H54 (cell line): ENCODE measurements around the gene RRAD.

Experiments used
- DNase-seq: peaks from one replicate; pipeline ENCODE4 v3.0.0; 2011; ENCODE audit warnings: low spot score, mixed read lengths; ENCODE audit not compliant: insufficient read length
- FAIRE-seq: peaks from 3 replicates; lab custom pipeline; 2011; peaks lifted over from hg19 to GRCh38; lab: Jason Lieb, UNC
- POLR2A ChIP-seq: IDR thresholded peaks from 2 replicates; pipeline ENCODE4 v1.6.1; 2011; ENCODE audit warnings: low read depth, mild to moderate bottlenecking, low read length

RRAD gene

DNA sequence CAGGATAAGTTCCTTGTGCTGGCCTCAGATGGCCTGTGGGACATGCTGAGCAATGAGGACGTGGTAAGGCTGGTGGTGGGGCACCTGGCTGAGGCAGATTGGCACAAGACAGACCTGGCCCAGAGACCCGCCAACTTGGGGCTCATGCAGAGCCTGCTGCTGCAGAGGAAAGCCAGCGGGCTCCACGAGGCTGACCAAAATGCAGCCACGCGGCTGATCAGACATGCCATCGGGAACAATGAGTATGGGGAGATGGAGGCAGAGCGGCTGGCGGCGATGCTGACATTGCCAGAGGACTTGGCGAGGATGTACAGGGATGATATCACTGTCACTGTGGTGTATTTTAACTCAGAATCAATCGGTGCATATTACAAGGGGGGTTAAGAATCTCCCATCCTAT is 39.8 kb downstream of the RRAD start:
- no peak for FAIRE-seq
- no peak for TF ChIP-seq POLR2A

DNA sequence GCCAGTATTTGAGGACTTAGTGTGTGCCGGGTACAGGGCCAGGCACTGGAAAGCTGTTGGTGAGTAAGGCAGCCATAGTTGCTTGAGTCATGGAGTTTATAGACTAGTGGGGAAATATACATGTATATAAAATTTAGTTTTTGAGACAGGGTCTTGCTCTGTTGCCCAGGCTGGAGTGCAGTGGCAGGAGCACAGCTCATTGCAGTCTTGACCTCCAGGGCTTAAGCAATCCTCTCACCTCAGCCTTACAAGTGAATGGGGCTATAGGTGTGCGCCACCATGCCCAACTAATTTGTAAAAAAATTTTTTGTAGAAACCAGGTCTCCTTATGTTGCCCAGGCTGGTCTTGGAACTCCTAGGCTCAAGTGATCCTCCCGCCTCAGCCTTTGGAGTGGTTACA is 42.6 kb downstream of the RRAD start:
- FAIRE-seq (no peak), DNase-seq (no peak)
- TF ChIP-seq POLR2A = no peak

More for the DNA sequence above, 39.8 kb downstream of the RRAD start:
- DNase-seq = no peak

- FAIRE-seq (no peak), DNase-seq (no peak)
- TF ChIP-seq POLR2A = no peak
Measured at GRCh38 chr16:66881964-66882508, 43.3 kb downstream of the RRAD start.

GRCh38 chr16:66881560-66881959 is 43.8 kb downstream of the RRAD start:
- DNase-seq (no peak), FAIRE-seq (no peak)
- TF ChIP-seq POLR2A = no peak

GRCh38 chr16:66881014-66881417 is 44.3 kb downstream of the RRAD start:
- FAIRE-seq = no peak
- no peak for TF ChIP-seq POLR2A
- DNase-seq = no peak

- peak; percentile 60 for TF ChIP-seq POLR2A
- peak; percentile 43 for FAIRE-seq
- peak; percentile 95 for DNase-seq
Measured at GRCh38 chr16:66880288-66881013, 44.9 kb downstream of the RRAD start, which contains the start of gene PDP2. TSS of gene PDP2 (plus strand) at chr16:66880515. CDS start at chr16:66884285, 3,770 bp downstream.

DNA sequence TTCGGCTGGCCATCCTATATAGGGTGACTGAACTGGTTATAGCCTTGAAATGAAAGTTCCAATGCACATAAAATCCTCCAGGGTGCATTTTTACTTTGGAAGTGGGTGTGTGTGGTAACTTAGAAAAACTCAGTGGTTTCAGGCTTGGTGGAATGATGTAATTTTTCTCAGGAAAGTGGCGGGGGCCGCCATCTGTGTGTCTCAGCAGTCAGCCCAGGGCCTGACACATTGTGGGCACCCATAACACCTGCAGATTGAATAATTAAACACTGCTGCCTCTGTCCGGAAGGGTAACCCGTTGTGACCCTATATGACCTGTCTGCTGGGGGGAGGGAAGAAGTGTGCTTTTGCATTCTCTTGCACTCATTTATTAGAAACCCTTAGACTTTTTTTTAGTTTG is 47.3 kb downstream of the RRAD start:
- FAIRE-seq = no peak

GRCh38 chr16:66874079-66874775 is 51.1 kb downstream of the RRAD start:
- no peak for TF ChIP-seq POLR2A
- DNase-seq (no peak), FAIRE-seq (no peak)

More for the DNA sequence above, 47.3 kb downstream of the RRAD start:
- DNase-seq = no peak
- TF ChIP-seq POLR2A = no peak

DNA sequence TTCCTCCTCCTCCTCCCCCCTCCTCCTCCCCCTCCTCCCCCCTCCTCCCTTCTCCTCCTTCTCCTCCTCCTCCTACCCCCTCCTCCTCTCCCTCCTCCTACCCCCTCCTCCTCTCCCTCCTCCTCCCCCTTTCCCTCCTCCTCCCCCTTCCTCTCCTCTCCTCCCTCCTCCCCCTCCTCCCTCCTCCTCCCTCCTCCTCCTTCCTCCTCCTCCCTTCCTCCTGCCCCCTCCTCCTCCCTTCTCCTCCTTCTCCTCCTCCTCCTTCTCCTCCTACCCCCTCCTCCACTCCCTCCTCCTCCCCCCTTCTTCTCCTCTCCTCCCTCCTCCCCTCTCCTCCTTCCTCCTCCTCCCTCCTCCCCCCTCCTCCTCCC is 51.7 kb downstream of the RRAD start:
- DNase-seq (no peak), FAIRE-seq (no peak)
- no peak for TF ChIP-seq POLR2A

GRCh38 chr16:66872943-66873684 is 52.2 kb downstream of the RRAD start:
- peak; percentile 89 for FAIRE-seq
- peak; percentile 72 for DNase-seq
- TF ChIP-seq POLR2A = no peak

GRCh38 chr16:66872559-66872942 is 52.8 kb downstream of the RRAD start:
- FAIRE-seq = no peak
- no peak for DNase-seq
- TF ChIP-seq POLR2A = no peak

DNA sequence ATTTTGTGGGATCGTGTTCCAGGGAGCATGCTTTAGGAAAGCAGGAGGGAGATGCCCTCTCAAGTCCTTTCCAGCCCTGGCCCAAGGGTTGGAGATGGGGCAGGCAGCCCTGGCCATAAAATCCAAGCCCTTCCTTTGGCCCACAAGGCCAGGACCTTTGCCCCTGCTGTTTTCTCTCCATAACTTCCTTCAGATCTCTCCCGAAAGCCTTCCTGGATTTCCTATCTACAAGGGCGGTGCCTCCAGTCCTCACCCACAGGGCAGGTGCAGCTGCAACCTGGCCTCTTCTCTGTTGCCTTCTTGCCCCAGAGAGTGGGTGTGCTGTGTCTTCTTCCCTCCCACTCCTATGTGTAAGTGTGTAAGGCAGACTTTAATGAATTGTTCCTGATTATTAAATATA is 53.5 kb downstream of the RRAD start:
- DNase-seq (no peak), FAIRE-seq (no peak)
- TF ChIP-seq POLR2A = no peak
